ENCODE data around the gene SHISA6.

SHISA6 gene

GRCh38 chr17:11212792-11213191, 28.2 kb upstream of the SHISA6 start:
- H3K27ac ChIP-seq: no peak overlapping the region

GRCh38 chr17:11216976-11217375, 24.0 kb upstream of the SHISA6 start:
- no peaks in the 10 kb centered on the region for H3K27me3 ChIP-seq
- no peaks in the 10 kb centered on the region for H3K36me3 ChIP-seq
- no peak overlapping the region for H3K4me3 ChIP-seq (ENCODE audit: low read depth in 1 of 2, low read length in 1 of 2)
- H3K27ac ChIP-seq: no peak overlapping the region
- no peak for TF ChIP-seq CTCF (IDR thresholded peaks at IDR 0.05)
- H3K9me3 ChIP-seq: no peaks in the 10 kb centered on the region
- H3K4me1 ChIP-seq (ENCODE audit: control insufficient read depth in 1 of 2, insufficient read depth in 1 of 2, low read depth in 1 of 2, low read length in 1 of 2): no peaks in the 10 kb centered on the region

More at GRCh38 chr17:11212792-11213191, 28.2 kb upstream of the SHISA6 start:
- Histone ChIP-seq H3K27me3 (no peaks in the 10 kb centered on the region), H3K36me3 (no peaks in the 10 kb centered on the region), H3K4me3 (ENCODE audit: low read depth in 1 of 2, low read length in 1 of 2) (no peak overlapping the region), H3K4me1 (ENCODE audit: control insufficient read depth in 1 of 2, insufficient read depth in 1 of 2, low read depth in 1 of 2, low read length in 1 of 2) (no peaks in the 10 kb centered on the region), H3K9me3 (no peaks in the 10 kb centered on the region)
- TF ChIP-seq CTCF (IDR thresholded peaks at IDR 0.05): no peak

GRCh38 chr17:11221196-11221595, 19.8 kb upstream of the SHISA6 start:
- no peak overlapping the region for H3K4me3 ChIP-seq (ENCODE audit: low read depth in 1 of 2, low read length in 1 of 2)
- H3K27ac ChIP-seq: no peak overlapping the region
- H3K4me1 ChIP-seq (ENCODE audit: control insufficient read depth in 1 of 2, insufficient read depth in 1 of 2, low read depth in 1 of 2, low read length in 1 of 2): no peaks in the 10 kb centered on the region
- no peaks in the 10 kb centered on the region for H3K9me3 ChIP-seq
- no peak for TF ChIP-seq CTCF (IDR thresholded peaks at IDR 0.05)
- H3K27me3 ChIP-seq: no peaks in the 10 kb centered on the region
- no peaks in the 10 kb centered on the region for H3K36me3 ChIP-seq

- no peak for TF ChIP-seq CTCF (IDR thresholded peaks at IDR 0.05)
- Histone ChIP-seq H3K36me3 (no peaks in the 10 kb centered on the region), H3K4me3 (ENCODE audit: low read depth in 1 of 2, low read length in 1 of 2) (no peak overlapping the region), H3K9me3 (no peaks in the 10 kb centered on the region), H3K27ac (no peak overlapping the region), H3K4me1 (ENCODE audit: control insufficient read depth in 1 of 2, insufficient read depth in 1 of 2, low read depth in 1 of 2, low read length in 1 of 2) (no peaks in the 10 kb centered on the region), H3K27me3 (no peaks in the 10 kb centered on the region)
Observed at GRCh38 chr17:11221721-11222120, 19.3 kb upstream of the SHISA6 start.

GRCh38 chr17:11238705-11239104, 2.3 kb upstream of the SHISA6 start:
- H3K4me3 ChIP-seq (ENCODE audit: low read depth in 1 of 2, low read length in 1 of 2): no peak overlapping the region
- TF ChIP-seq CTCF (IDR thresholded peaks at IDR 0.05): no peak
- peaks cover 60% of the 10 kb centered on the region for H3K27me3 ChIP-seq
- no peaks in the 10 kb centered on the region for H3K36me3 ChIP-seq
- no peaks in the 10 kb centered on the region for H3K4me1 ChIP-seq (ENCODE audit: control insufficient read depth in 1 of 2, insufficient read depth in 1 of 2, low read depth in 1 of 2, low read length in 1 of 2)
- no peaks in the 10 kb centered on the region for H3K9me3 ChIP-seq
- H3K27ac ChIP-seq: no peak overlapping the region

All from neutrophil (primary cell).